ENCODE measurements around the gene VAT1L. TPM values are rescaled to one million over a fixed set of nuclear protein-coding genes. Genes with fewer than 3 reads are reported as not detected.

The VAT1L gene
- total and polyA plus RNA-seq, 9 donors, result 0.05 to 2.3 (median 0.23) TPM

DNA sequence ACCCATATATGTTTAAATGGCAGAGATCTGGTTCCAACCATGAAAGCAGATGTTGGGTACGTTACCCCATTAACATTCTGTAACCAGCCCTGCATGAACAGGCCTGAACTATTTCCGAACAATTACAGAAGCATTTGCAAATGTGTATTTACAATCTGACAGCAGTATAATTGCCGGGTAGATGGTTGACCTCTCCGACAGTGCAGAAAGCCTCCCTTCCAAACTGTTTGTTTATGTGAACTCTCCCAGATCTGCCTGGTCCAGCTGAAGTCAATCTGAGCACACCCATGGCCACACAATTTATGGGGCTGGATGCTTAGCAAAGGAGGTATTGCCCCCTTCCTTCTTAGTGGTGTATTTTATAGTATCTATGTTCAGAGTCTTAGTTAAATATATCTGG is 44.2 kb upstream of the VAT1L start:
- Histone ChIP-seq H3K27ac (no peak overlapping the region), H3K9me3 (no peaks in the 10 kb centered on the region), H3K36me3 (no peaks in the 10 kb centered on the region), H3K4me3 (no peak overlapping the region), H3K4me1 (ENCODE audit: insufficient read depth) (no peaks in the 10 kb centered on the region), H3K27me3 (no peaks in the 10 kb centered on the region)
- intact Hi-C loops (cut with DNase I), result no loop called here
- 33 to 35% (median 35%) methylated on average over 4 of the region's 4 CpGs for WGBS, 3 donors
- DNase-seq, result no peak
- TF ChIP-seq, protein P1, sequence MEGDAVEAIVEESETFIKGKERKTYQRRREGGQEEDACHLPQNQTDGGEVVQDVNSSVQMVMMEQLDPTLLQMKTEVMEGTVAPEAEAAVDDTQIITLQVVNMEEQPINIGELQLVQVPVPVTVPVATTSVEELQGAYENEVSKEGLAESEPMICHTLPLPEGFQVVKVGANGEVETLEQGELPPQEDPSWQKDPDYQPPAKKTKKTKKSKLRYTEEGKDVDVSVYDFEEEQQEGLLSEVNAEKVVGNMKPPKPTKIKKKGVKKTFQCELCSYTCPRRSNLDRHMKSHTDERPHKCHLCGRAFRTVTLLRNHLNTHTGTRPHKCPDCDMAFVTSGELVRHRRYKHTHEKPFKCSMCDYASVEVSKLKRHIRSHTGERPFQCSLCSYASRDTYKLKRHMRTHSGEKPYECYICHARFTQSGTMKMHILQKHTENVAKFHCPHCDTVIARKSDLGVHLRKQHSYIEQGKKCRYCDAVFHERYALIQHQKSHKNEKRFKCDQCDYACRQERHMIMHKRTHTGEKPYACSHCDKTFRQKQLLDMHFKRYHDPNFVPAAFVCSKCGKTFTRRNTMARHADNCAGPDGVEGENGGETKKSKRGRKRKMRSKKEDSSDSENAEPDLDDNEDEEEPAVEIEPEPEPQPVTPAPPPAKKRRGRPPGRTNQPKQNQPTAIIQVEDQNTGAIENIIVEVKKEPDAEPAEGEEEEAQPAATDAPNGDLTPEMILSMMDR (IDR thresholded peaks at IDR 0.05), result no peak
- TF ChIP-seq EP300 (IDR thresholded peaks at IDR 0.05) (no peak), POLR2A (IDR thresholded peaks at IDR 0.05) (no peak)

DNA sequence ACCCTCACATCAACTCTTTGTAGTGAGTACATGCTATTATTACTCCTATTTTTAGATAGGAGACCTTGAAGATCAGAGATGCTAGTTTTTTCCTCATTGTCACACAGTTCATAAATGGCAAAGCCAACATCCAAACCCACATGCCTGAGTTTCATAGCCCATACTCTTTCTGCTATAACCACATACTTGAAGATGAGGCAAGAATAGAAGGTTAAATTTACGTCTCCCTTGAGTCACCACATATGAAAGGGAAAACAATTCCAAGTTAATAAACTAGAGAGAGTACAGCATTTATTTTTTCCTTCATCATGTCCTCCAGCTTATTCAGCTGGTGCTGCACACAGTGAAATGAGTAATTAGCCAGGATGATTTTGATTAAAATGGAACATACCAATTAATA is 42.4 kb upstream of the VAT1L start:
- intact Hi-C loops (cut with DNase I), result no loop called here
- WGBS, 3 donors, result 30 to 64% (median 53%) methylated on average over 1 of the region's 1 CpG

DNA sequence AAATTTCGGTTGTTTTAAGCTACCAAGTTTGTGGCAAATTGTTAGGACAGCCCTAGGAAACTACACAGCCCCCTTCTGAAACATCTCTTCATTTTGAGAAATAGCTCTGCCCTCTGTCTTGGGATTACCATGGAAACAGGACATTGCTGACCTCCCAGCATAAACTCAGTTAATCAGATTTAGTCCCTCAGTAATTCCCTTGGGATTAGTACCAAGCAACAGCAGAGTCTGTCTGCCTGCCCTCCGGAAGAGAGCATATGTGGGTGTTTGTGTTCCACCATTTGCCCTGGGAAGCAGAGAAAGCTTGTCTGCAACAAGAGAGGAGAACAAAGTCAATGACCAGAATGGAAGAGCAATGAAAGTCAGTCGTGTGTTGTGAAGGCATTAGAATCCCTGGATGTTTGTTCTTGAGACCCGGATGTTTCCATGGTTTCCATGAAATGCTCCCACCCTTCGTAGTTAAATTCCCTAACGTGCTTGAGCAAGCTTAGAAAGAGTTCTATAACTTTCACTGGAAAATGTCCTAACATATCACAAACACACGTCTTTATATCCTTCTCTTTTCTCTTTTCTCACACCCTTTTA is 39.9 kb upstream of the VAT1L start:
- intact Hi-C loops (cut with DNase I), result no loop called here
- TF ChIP-seq, protein P1 (IDR thresholded peaks at IDR 0.05), result no peak
- TF ChIP-seq EP300 (IDR thresholded peaks at IDR 0.05), result no peak
- no peak for TF ChIP-seq POLR2A (IDR thresholded peaks at IDR 0.05)
- H3K36me3 ChIP-seq, result no peaks in the 10 kb centered on the region

More for the DNA sequence above, 42.4 kb upstream of the VAT1L start:
- Histone ChIP-seq H3K9me3 (no peaks in the 10 kb centered on the region), H3K27ac (no peak overlapping the region), H3K27me3 (no peaks in the 10 kb centered on the region), H3K36me3 (no peaks in the 10 kb centered on the region), H3K4me1 (ENCODE audit: insufficient read depth) (no peaks in the 10 kb centered on the region), H3K4me3 (no peak overlapping the region)
- TF ChIP-seq, protein P1 (IDR thresholded peaks at IDR 0.05), result no peak
- TF ChIP-seq POLR2A (IDR thresholded peaks at IDR 0.05), result no peak
- TF ChIP-seq EP300 (IDR thresholded peaks at IDR 0.05), result no peak
- no peak for DNase-seq

DNA sequence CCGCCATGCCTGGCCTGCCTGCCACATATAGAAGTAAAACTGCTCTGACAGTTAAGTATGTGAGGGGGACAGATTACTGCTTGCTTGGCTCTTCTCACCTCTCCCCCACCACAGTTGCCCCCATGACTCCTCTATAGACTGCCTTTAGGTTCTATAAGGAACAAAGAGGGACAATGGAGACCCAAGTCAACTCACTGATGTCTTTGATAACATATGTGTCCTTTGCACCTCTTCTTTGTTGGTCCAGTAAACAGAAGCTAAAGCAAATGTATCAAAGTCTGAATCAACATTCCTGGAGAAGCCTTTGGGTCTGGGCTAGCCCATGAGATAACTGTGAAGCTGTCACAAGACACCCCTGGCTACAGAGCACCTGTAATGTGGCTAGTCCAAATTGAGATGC is 38.9 kb upstream of the VAT1L start:
- no peaks in the 10 kb centered on the region for H3K4me1 ChIP-seq (ENCODE audit: insufficient read depth)
- H3K27me3 ChIP-seq, result no peaks in the 10 kb centered on the region
- DNase-seq, result no peak
- intact Hi-C loops (cut with DNase I), result no loop called here
- H3K9me3 ChIP-seq, result no peaks in the 10 kb centered on the region
- TF ChIP-seq POLR2A (IDR thresholded peaks at IDR 0.05), result no peak
- TF ChIP-seq EP300 (IDR thresholded peaks at IDR 0.05), result no peak
- TF ChIP-seq, protein P1 (IDR thresholded peaks at IDR 0.05), result no peak
- WGBS, 3 donors, result 57 to 94% (median 80%) methylated on average over 1 of the region's 1 CpG
- H3K27ac ChIP-seq, result no peak overlapping the region
- no peak overlapping the region for H3K4me3 ChIP-seq
- H3K36me3 ChIP-seq, result no peaks in the 10 kb centered on the region

More for the DNA sequence above, 39.9 kb upstream of the VAT1L start:
- Histone ChIP-seq H3K27ac (no peak overlapping the region), H3K9me3 (no peaks in the 10 kb centered on the region), H3K4me1 (ENCODE audit: insufficient read depth) (no peaks in the 10 kb centered on the region), H3K4me3 (no peak overlapping the region), H3K27me3 (no peaks in the 10 kb centered on the region)
- WGBS, 3 donors, result 56 to 76% (median 64%) methylated on average over 7 of the region's 7 CpGs
- no peak for DNase-seq

Measured in ovary (tissue), 9 donors.